Right cardiac atrium (tissue), 5 donors: Measurements from ENCODE around the gene CAMK2N2. TPM values are rescaled to one million over a fixed set of nuclear protein-coding genes. Genes with fewer than 3 reads are reported as not detected.

Source experiments
- ATAC-seq, 2 donors: fragments of 200-7000 bp; cut with Tn5 transposase; one replicate each; pipeline versions ENCODE4 v1.8.0 to v1.9.1; 2020; ENCODE audit warnings: moderate library complexity in 2 of 2, mild to moderate bottlenecking in 1 of 2
- DNase-seq, 3 donors: peaks; one replicate each; pipeline ENCODE4 v3.0.0-alpha.2; 2020
- H3K27ac ChIP-seq: one replicate; pipeline ENCODE4 v1.5.1; 2013; ENCODE audit warnings: mild to moderate bottlenecking, low read length, control low read depth, moderate library complexity
- H3K27me3 ChIP-seq: one replicate; pipeline ENCODE4 v1.6.1; 2013; ENCODE audit not compliant: control insufficient read depth, insufficient read depth
- H3K4me1 ChIP-seq: one replicate; pipeline ENCODE4 v1.6.1; 2013; ENCODE audit warnings: low read length; ENCODE audit not compliant: control insufficient read depth, insufficient read depth
- H3K4me3 ChIP-seq: one replicate; pipeline ENCODE4 v1.5.1; 2013; ENCODE audit warnings: low read length, control low read depth
- H3K9me3 ChIP-seq: one replicate; pipeline ENCODE4 v1.6.1; 2013; ENCODE audit warnings: low read length; ENCODE audit not compliant: control insufficient read depth
- WGBS: extraction: QIAGEN DNeasy Blood & Tissue Kit; methylation state at CpG from one replicate; pipeline ENCODE4 v1.1.7; 2013; 5-methylcytosine and 5-hydroxymethylcytosine counted together
- intact Hi-C, 4 donors: fragments of 100-400 bp; cut with DNase I; formaldehyde crosslinking; loops; one replicate each; pipeline versions ENCODE4 v1.11.0 to v1.14.0; 2022 to 2023
- polyA plus RNA-seq: library from polyadenylated mRNA; stranded (reverse); fragments of 200-250 nt; gene quantifications from one replicate; pipeline ENCODE4 v1.2.3, GENCODE V29; 2013
- total RNA-seq, 4 donors: library from RNA; stranded (reverse); fragmentation: NEBNext Ultra II Directional; extraction: Animal tissue kit (Norgen Biotek cat#: 25700); gene quantifications; one replicate each; pipeline ENCODE4 v1.2.1, GENCODE V29; 2021
- donor health status: healthy with polysubstance abuse.
- donor health status: DM: no; HTN: yes; CAD: no.
- donor health status: DM: no; HTN: no; CAD: no.
- donor health status: DM: no; HTN: yes; CAD: no; lungs with severe emphysema.
- donor health status: DM: yes; HTN: yes; CAD: no.

Gene CAMK2N2
- total and polyA plus RNA-seq, 5 donors = 0.07 to 0.50 TPM; not detected in 3

DNA sequence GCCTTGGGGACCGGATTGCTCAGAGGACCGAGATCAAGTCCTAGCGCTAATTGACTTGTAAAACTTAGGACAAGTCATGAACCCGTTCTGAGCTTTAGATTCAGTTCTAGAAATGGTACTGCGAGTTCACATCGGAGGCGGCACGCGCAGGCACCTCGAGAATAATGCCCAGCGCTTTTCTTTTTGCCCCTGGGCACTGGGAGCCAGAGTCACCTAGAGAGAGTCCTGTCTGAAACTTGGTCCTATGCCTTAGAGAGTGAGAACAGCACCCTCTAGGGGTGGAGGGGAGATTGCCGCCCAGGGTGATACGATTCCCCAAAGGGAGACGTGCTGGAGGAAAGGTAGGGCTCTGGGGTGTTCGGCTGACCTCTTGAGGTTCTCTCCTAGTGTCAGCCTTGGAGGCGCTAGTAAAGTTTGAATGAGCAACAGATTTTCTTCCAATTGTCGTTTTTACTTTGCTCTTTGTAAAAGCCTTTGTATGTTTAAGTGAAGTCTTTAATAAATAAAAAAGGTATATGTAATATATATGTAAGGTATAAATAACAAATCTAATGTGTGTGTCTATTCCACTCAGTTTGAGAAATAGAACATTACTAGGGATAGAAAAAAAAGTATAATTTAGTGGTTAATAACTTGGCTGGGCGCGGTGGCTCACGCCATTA lies 11.1 kb downstream of the CAMK2N2 start:
- ATAC-seq (peak; percentile 84 to 88), DNase-seq (peak; percentile 82 to 94 (median 91))
- Histone ChIP-seq H3K27ac (peak overlapping the region; percentile 40), H3K9me3 (no peaks in the 10 kb centered on the region), H3K4me1 (no peaks in the 10 kb centered on the region), H3K4me3 (peak overlapping the region; percentile 49), H3K27me3 (no peaks in the 10 kb centered on the region)
- intact Hi-C loops = no loop called here
- WGBS = 14% methylated on average over 20 of the region's 20 CpGs

- Histone ChIP-seq H3K9me3 (no peaks in the 10 kb centered on the region), H3K4me3 (peak within 1 kb of the TSS; percentile 49), H3K4me1 (no peaks in the 10 kb centered on the region), H3K27me3 (no peaks in the 10 kb centered on the region), H3K27ac (peak within 1 kb of the TSS; percentile 47)
- ATAC-seq = peak; percentile 99
- DNase-seq = peak; percentile 97 to 98 (median 98)
- under 1% methylated on average over 54 of the region's 54 CpGs for WGBS
- intact Hi-C loops = loop anchor here in 2 of 4 donors (10.0 kb wide), 2 partner anchors 105 to 355 kb away; no protein-coding TSS in a partner anchor
Measured at GRCh38 chr3:184249412-184250166, 11.8 kb downstream of the CAMK2N2 start, which contains the start of gene EEF1AKMT4. TSS of gene EEF1AKMT4 (plus strand) at chr3:184249672. CDS start at chr3:184249695, 23 bp downstream.

DNA sequence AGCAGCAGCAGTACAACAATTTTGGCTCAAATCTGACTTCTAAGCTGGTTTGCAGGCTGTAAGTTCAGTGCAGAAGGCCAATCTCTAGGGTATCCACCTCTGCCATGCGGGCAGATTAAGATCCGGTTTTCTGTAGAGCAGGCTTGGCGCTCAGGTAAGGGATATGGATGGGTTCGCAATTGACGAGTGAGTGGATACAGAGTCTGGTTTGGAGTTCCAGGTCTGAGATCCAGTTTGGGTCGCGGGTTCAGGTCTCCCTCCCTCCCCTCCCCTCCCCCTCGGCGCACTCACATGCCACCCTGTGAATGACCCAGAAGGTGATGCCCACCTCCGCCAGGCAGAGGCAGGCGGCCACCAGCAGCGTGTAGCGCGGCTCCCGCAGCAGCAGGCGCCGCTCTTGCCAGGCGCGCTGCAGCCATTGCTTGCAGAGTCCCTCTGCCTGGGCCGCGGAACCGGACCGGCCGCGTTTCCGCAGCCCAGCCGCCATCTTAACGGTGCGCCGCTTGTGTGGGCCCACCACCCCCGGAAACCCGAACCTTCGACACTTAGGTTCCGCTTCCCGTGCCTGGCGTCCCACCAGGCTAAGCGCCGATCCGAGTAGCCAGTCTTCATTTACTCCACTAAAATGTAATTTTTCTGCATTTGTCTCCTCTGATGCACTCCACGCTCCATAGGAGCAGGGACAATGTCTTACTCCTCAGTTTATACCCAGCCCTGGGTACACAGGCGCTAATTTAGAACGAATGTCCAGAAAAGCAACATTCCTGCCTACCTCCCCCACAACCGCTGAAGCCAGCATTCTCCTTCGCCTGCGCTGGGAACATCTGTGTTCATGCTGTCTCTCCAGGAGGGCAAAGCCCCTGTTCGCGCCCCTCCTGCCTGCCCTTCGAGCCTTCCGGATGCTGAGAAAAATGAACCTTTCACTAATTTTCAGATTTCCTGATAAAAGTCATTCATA lies 12.6 kb downstream of the CAMK2N2 start, which contains the start of gene ALG3:
Gene ALG3, minus strand, starts transcription at position 509 of the 958 bp plus-strand sequence. Its CDS starts 22 bp downstream, at position 487.
- peak within 1 kb of the TSS; percentile 47 for H3K27ac ChIP-seq
- no peaks in the 10 kb centered on the region for H3K9me3 ChIP-seq
- peak within 1 kb of the TSS; percentile 49 for H3K4me3 ChIP-seq
- ATAC-seq (peak; percentile 82 to 84), DNase-seq (peak; percentile 83 to 93 (median 93))
- intact Hi-C loops = loop anchor here in 2 of 4 donors (10.0 kb wide), 2 partner anchors 104 to 354 kb away; no protein-coding TSS in a partner anchor
- no peaks in the 10 kb centered on the region for H3K27me3 ChIP-seq
- H3K4me1 ChIP-seq = no peaks in the 10 kb centered on the region
- WGBS = under 1% methylated on average over 49 of the region's 49 CpGs

DNA sequence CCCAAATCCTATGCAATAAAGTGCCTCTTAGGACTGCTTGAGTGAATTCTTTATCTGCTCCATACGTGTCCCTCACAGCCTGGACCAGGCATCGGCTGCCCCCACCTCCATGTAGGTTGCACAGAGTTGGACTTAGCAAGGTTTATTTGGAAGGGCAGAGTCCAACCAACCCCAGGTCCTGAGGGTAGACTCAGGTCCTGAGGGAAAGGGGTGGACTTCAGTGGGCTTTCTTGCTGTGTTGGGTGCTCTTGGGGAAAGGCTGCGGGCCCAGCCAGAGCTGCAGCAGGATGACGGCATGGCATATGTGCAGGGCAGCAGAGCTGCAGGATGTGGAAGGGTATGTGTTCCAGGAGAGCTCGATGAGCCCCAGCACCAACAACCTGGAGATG lies 19.1 kb downstream of the CAMK2N2 start:
- no peak overlapping the region for H3K4me3 ChIP-seq
- no peaks in the 10 kb centered on the region for H3K9me3 ChIP-seq
- intact Hi-C loops = loop anchor here in 2 of 4 donors (10.0 kb wide), 2 partner anchors 97 to 347 kb away; no protein-coding TSS in a partner anchor
- 80% methylated on average over 5 of the region's 5 CpGs for WGBS
- ATAC-seq = no peak
- H3K27ac ChIP-seq = no peak overlapping the region
- no peaks in the 10 kb centered on the region for H3K27me3 ChIP-seq
- H3K4me1 ChIP-seq = no peaks in the 10 kb centered on the region
- DNase-seq = no peak

- no peak overlapping the region for H3K4me3 ChIP-seq
- intact Hi-C loops = loop anchor here in 2 of 4 donors (10.0 kb wide), 2 partner anchors 97 to 347 kb away; no protein-coding TSS in a partner anchor
- no peak overlapping the region for H3K27ac ChIP-seq
- DNase-seq (peak in 2 of 3 donors; percentile 74 to 76), ATAC-seq (peak; percentile 59 to 62)
- no peaks in the 10 kb centered on the region for H3K9me3 ChIP-seq
- H3K4me1 ChIP-seq = no peaks in the 10 kb centered on the region
- H3K27me3 ChIP-seq = no peaks in the 10 kb centered on the region
- 21% methylated on average over 46 of the region's 46 CpGs for WGBS
Measured at GRCh38 chr3:184241447-184242296, 19.7 kb downstream of the CAMK2N2 start.

DNA sequence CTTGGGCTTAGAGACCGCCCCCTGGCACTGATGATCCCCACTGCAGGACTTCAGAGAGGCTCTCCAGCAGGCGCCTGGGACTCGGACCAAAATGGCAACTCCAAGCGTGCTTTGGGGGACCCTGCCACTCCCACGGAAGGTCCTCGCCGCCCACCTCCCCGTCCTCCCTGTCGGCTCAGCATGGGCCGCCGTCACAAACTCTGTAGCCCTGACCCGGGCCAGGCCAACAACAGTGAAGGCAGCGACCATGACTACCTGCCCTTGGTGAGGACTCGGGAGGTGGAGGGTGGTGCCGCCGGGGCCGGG lies 20.3 kb downstream of the CAMK2N2 start:
- no peaks in the 10 kb centered on the region for H3K4me1 ChIP-seq
- H3K27me3 ChIP-seq = no peaks in the 10 kb centered on the region
- H3K9me3 ChIP-seq = no peaks in the 10 kb centered on the region
- H3K4me3 ChIP-seq = no peak overlapping the region
- ATAC-seq (peak in 1 of 2 donors; percentile 7), DNase-seq (no peak)
- H3K27ac ChIP-seq = no peak overlapping the region
- intact Hi-C loops = loop anchor here in 2 of 4 donors (10.0 kb wide), 2 partner anchors 96 to 346 kb away; no protein-coding TSS in a partner anchor
- WGBS = 38% methylated on average over 17 of the region's 17 CpGs

DNA sequence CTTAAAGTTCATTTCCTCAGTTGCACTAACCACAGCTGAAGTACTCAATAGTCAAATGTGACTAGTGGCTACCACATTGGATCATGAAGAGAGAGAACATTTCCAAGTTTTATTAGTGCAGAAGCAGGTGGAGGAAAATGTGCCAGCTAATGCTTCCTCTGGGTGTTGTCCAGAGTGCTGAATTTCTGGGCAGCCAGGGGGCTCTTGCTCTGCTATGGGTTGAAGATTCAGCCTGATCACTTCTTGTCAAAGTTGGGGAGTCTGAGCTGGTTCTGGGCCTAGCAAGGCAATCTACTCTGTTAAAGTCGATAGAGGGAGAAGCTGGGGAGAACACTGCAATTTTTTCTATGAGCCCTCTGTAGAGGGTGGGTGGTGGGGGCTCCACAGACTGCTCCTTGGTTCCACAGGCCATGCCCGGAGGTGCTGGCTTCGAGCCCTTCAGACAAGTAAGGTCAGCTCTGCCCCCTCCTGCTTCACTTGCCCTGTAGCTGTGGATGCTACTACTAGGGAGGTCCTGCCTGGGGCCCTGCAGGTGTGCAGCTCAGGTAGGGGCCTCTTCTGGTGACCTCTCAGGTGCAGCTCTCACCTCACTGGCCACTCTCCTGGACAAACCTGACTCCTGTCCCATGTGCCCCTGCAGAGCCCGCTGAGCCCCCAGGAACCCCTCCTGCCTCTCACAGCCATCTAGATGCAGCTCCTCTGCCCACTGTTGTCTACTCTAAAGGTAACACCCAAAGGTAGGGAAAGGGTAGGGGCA lies 20.8 kb downstream of the CAMK2N2 start:
- no peak for ATAC-seq
- WGBS = 78% methylated on average over 4 of the region's 4 CpGs
- Histone ChIP-seq H3K4me3 (no peak overlapping the region), H3K27ac (no peak overlapping the region), H3K4me1 (no peaks in the 10 kb centered on the region), H3K27me3 (no peaks in the 10 kb centered on the region), H3K9me3 (no peaks in the 10 kb centered on the region)
- DNase-seq = no peak
- intact Hi-C loops = loop anchor here in 2 of 4 donors (10.0 kb wide), 2 partner anchors 96 to 346 kb away; no protein-coding TSS in a partner anchor

- Histone ChIP-seq H3K27me3 (no peaks in the 10 kb centered on the region), H3K9me3 (no peaks in the 10 kb centered on the region), H3K4me1 (no peaks in the 10 kb centered on the region), H3K27ac (no peak overlapping the region), H3K4me3 (no peak overlapping the region)
- ATAC-seq (no peak), DNase-seq (no peak)
- intact Hi-C loops = loop anchor here in 2 of 4 donors (10.0 kb wide), 2 partner anchors 95 to 345 kb away; no protein-coding TSS in a partner anchor
- WGBS = 78% methylated on average over 7 of the region's 7 CpGs
Measured at GRCh38 chr3:184239708-184240107, 21.6 kb downstream of the CAMK2N2 start.

GRCh38 chr3:184239221-184239620 lies 22.1 kb downstream of the CAMK2N2 start:
- H3K9me3 ChIP-seq = no peaks in the 10 kb centered on the region
- ATAC-seq (no peak), DNase-seq (no peak)
- intact Hi-C loops = loop anchor here in 1 of 4 donors (10.0 kb wide), 1 partner anchor 94 kb away; no protein-coding TSS in a partner anchor
- no peak overlapping the region for H3K4me3 ChIP-seq
- WGBS = 91% methylated on average over 8 of the region's 8 CpGs
- no peaks in the 10 kb centered on the region for H3K4me1 ChIP-seq
- H3K27me3 ChIP-seq = no peaks in the 10 kb centered on the region
- H3K27ac ChIP-seq = no peak overlapping the region
